Kidney (tissue), 14 donors: ENCODE results near the gene SLC2A4RG. TPM values are rescaled to one million over a fixed set of nuclear protein-coding genes. Genes with fewer than 3 reads are reported as not detected.

Experiments
- DNase-seq, 5 donors: peaks; one replicate each; pipeline ENCODE4 v3.0.0-alpha.2; 2013 to 2020
- FAIRE-seq: peaks from 2 replicates; lab custom pipeline; 2012; peaks lifted over from hg19 to GRCh38; lab: Jason Lieb, UNC
- H3K27ac ChIP-seq, 2 donors: one replicate each; pipeline ENCODE4 v1.7.0; 2013; ENCODE audit warnings: low read depth in 2 of 2, low read length in 2 of 2, inconsistent platforms in 1 of 2
- H3K27me3 ChIP-seq: one replicate; pipeline ENCODE4 v1.7.1; 2013; ENCODE audit warnings: low read length, inconsistent platforms; ENCODE audit not compliant: control insufficient read depth, insufficient read depth
- H3K36me3 ChIP-seq, 3 donors: one replicate each; pipeline versions ENCODE4 v1.7.0 to v1.7.1; 2013; ENCODE audit warnings: low read length in 3 of 3, control low read depth in 1 of 3, inconsistent platforms in 1 of 3; ENCODE audit not compliant: insufficient read depth in 3 of 3, control insufficient read depth in 2 of 3
- H3K4me1 ChIP-seq, 3 donors: one replicate each; pipeline versions ENCODE4 v1.7.0 to v1.7.1; 2013; ENCODE audit warnings: low read length in 3 of 3, inconsistent platforms in 1 of 3, low read depth in 1 of 3; ENCODE audit not compliant: control insufficient read depth in 2 of 3, insufficient read depth in 2 of 3
- H3K4me3 ChIP-seq, 3 donors: one replicate each; pipeline versions ENCODE4 v1.7.0 to v1.8.1; 2013; ENCODE audit warnings: low read length in 3 of 3, control low read depth in 1 of 3, inconsistent platforms in 1 of 3
- H3K9ac ChIP-seq, 3 donors: one replicate each; pipeline versions ENCODE4 v1.7.0 to v1.7.1; 2013; ENCODE audit warnings: low read length in 3 of 3, control low read depth in 1 of 3, inconsistent platforms in 1 of 3
- H3K9me3 ChIP-seq, 3 donors: one replicate each; pipeline versions ENCODE4 v1.7.0 to v1.7.1; 2013; ENCODE audit warnings: low read length in 3 of 3, control low read depth in 1 of 3, inconsistent platforms in 1 of 3; ENCODE audit not compliant: control insufficient read depth in 2 of 3, insufficient read depth in 1 of 3
- CTCF ChIP-seq: IDR thresholded peaks from 3 replicates; pipeline ENCODE4 v1.5.1; 2012; ENCODE audit warnings: mild to moderate bottlenecking, moderate library complexity, borderline replicate concordance; ENCODE audit not compliant: insufficient read depth; ENCODE audit errors: extremely low read depth
- intact Hi-C: fragments of 100-400 bp; cut with DNase I; formaldehyde crosslinking; loops from one replicate; pipeline ENCODE4 v1.11.1; 2022
- polyA plus RNA-seq: library from polyadenylated mRNA; stranded (reverse); fragments of 350-450 nt; fragmentation: Illumina TruSeq; extraction: RNeasy Lipid Tissue Mini Kit (QIAGEN cat#74804); gene quantifications from one replicate; pipeline ENCODE4 v1.2.3, GENCODE V29; 2014; ENCODE audit warnings: low read depth, low replicate concordance; ENCODE audit not compliant: insufficient read depth
- total RNA-seq: library from RNA; stranded (reverse); fragmentation: NEBNext Ultra II Directional; extraction: Animal tissue kit (Norgen Biotek cat#: 25700); gene quantifications from one replicate; pipeline ENCODE4 v1.2.1, GENCODE V29; 2021
- donor health status: control.
- donor health status: control.
- donor health status: control.
- donor health status: control.
- donor health status: control.
- donor health status: DM: yes; HTN: yes; CAD: no.
- donor health status: Normal renal cell carcinoma (clear cell type).

The SLC2A4RG gene
- total and polyA plus RNA-seq, 2 donors from 2014 or later = 154 to 171 TPM

GRCh38 chr20:63742381-63743024, 2.9 kb downstream of the SLC2A4RG start:
- Histone ChIP-seq H3K9ac (no peak overlapping the region), H3K36me3 (peaks cover 0 to 13% (median 2%) of the 10 kb centered on the region in 3 donors), H3K27me3 (no peaks in the 10 kb centered on the region), H3K9me3 (no peaks in the 10 kb centered on the region), H3K4me1 (peaks cover 0 to 16% (median 5%) of the 10 kb centered on the region in 3 donors), H3K27ac (peak overlapping the region in 1 of 2 donors; percentile 9), H3K4me3 (peak overlapping the region in 1 of 3 donors; percentile 71)
- no peak for FAIRE-seq
- TF ChIP-seq CTCF = no peak
- intact Hi-C loops = no loop called here
- peak in 2 of 5 donors; percentile 62 to 82 for DNase-seq

- no peak overlapping the region for H3K9ac ChIP-seq
- peak in 1 of 5 donors; percentile 66 for DNase-seq
- H3K27me3 ChIP-seq = no peaks in the 10 kb centered on the region
- no peaks in the 10 kb centered on the region for H3K9me3 ChIP-seq
- peaks cover 0 to 13% (median 2%) of the 10 kb centered on the region in 3 donors for H3K36me3 ChIP-seq
- intact Hi-C loops = no loop called here
- TF ChIP-seq CTCF = no peak
- no peak overlapping the region for H3K4me3 ChIP-seq
- H3K4me1 ChIP-seq = peaks cover 0 to 16% (median 5%) of the 10 kb centered on the region in 3 donors
- no peak for FAIRE-seq
- no peak overlapping the region for H3K27ac ChIP-seq
These were observed 3.8 kb downstream of the SLC2A4RG start for GRCh38 chr20:63743210-63743970.

GRCh38 chr20:63744158-63744557, 4.6 kb downstream of the SLC2A4RG start:
- Histone ChIP-seq H3K36me3 (peaks cover 0 to 13% (median 2%) of the 10 kb centered on the region in 3 donors), H3K4me1 (peaks cover 0 to 14% (median 5%) of the 10 kb centered on the region in 3 donors), H3K9me3 (no peaks in the 10 kb centered on the region), H3K4me3 (no peak overlapping the region), H3K27me3 (no peaks in the 10 kb centered on the region), H3K9ac (peak overlapping the region in 1 of 3 donors; percentile 12), H3K27ac (no peak overlapping the region)
- TF ChIP-seq CTCF = no peak
- intact Hi-C loops = no loop called here
- no peak for FAIRE-seq
- DNase-seq = peak in 1 of 5 donors; percentile 18
